ENCODE results near the gene KIAA0930.

The KIAA0930 gene

GRCh38 chr22:45237065-45237990 lies 3.4 kb downstream of the KIAA0930 start:
- no peak for DNase-seq (ENCODE audit: low spot score)

GRCh38 chr22:45235851-45236342 lies 4.8 kb downstream of the KIAA0930 start:
- DNase-seq (ENCODE audit: low spot score) = no peak

- DNase-seq (ENCODE audit: low spot score) = no peak
Observed at GRCh38 chr22:45235101-45235777, 5.5 kb downstream of the KIAA0930 start.

- DNase-seq (ENCODE audit: low spot score) = no peak
Observed at GRCh38 chr22:45233827-45234226, 6.9 kb downstream of the KIAA0930 start.

GRCh38 chr22:45233386-45233785 lies 7.3 kb downstream of the KIAA0930 start:
- no peak for DNase-seq (ENCODE audit: low spot score)

GRCh38 chr22:45231293-45231692 lies 9.4 kb downstream of the KIAA0930 start:
- no peak for DNase-seq (ENCODE audit: low spot score)

- DNase-seq (ENCODE audit: low spot score) = no peak
Observed at GRCh38 chr22:45230026-45230721, 10.5 kb downstream of the KIAA0930 start.

- DNase-seq (ENCODE audit: low spot score) = no peak
Observed at GRCh38 chr22:45229181-45229580, 11.5 kb downstream of the KIAA0930 start.

GRCh38 chr22:45228401-45228754 lies 12.3 kb downstream of the KIAA0930 start:
- DNase-seq (ENCODE audit: low spot score) = no peak

GRCh38 chr22:45227645-45228400 lies 12.9 kb downstream of the KIAA0930 start:
- no peak for DNase-seq (ENCODE audit: low spot score)

- peak; percentile 79 for DNase-seq (ENCODE audit: low spot score)
Observed at GRCh38 chr22:45226503-45227186, 14.0 kb downstream of the KIAA0930 start.

GRCh38 chr22:45225732-45226502 lies 14.8 kb downstream of the KIAA0930 start:
- peak; percentile 81 for DNase-seq (ENCODE audit: low spot score)

- no peak for DNase-seq (ENCODE audit: low spot score)
Observed at GRCh38 chr22:45224988-45225731, 15.5 kb downstream of the KIAA0930 start.

- DNase-seq (ENCODE audit: low spot score) = no peak
Observed at GRCh38 chr22:45224331-45224730, 16.4 kb downstream of the KIAA0930 start.

- no peak for DNase-seq (ENCODE audit: low spot score)
Observed at GRCh38 chr22:45223304-45224117, 17.2 kb downstream of the KIAA0930 start.

GRCh38 chr22:45221201-45221600 lies 19.5 kb downstream of the KIAA0930 start:
- no peak for DNase-seq (ENCODE audit: low spot score)

GRCh38 chr22:45218976-45219375 lies 21.7 kb downstream of the KIAA0930 start:
- no peak for DNase-seq (ENCODE audit: low spot score)

- DNase-seq (ENCODE audit: low spot score) = no peak
Observed at GRCh38 chr22:45217806-45218205, 22.9 kb downstream of the KIAA0930 start.

GRCh38 chr22:45217345-45217744 lies 23.3 kb downstream of the KIAA0930 start:
- DNase-seq (ENCODE audit: low spot score) = no peak

All from GM03348 (cell line).